Stimulated activated CD4-positive, alpha-beta T cell treated with anti-CD3 and anti-CD28 coated beads, TNF-alpha, amount 100 ng/mL, for 24 hours (primary cell): Measurements from ENCODE around the gene MCM3AP.
"Not testable (repeated sequence)": the region's sequence is repeated elsewhere in the genome, so short reads cannot be mapped to it uniquely, and the experiment has no call there.

Source experiments
- DNase-seq, 3 experiments: peaks; one replicate each; pipeline ENCODE4 v3.0.0-alpha.2; 2020; ENCODE audit warnings: low read depth in 3 of 3

Gene MCM3AP

DNA sequence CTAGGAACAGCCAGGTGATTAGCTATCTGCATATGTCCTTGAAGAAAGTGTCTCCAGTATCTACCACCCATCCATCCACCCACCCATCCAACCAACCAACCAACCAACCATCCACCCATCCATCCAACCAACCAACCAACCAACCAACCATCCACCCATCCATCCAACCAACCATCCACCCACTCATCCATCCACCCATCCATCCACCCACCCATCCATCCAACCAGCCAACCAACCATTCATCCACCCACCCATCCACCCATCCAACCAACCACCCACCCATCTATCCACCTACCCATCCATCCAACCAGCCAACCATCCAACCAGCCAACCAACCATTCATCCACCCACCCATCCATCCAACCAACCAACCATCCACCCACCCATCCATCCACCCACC lies 26.2 kb upstream of the MCM3AP start:
- DNase-seq, result no peak

DNA sequence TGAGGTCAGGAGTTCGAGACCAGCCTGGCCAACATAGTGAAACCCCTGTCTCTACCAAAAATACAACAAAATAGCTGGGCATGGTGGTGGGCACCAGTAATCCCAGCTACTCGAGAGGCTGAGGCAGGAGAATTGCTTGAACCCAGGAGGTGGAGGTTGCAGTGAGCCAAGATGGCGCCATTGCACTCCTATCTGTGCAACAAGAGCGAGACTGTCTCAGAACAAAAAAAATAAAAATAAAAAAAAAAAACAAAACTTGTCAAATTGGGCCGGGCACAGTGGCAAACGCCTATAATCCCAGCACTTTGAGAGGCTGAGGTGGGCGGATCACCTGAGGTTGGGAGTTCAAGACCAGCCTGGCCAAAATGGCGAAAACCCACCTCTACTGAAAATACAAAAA lies 24.8 kb upstream of the MCM3AP start:
- DNase-seq, result not testable (repeated sequence)

DNA sequence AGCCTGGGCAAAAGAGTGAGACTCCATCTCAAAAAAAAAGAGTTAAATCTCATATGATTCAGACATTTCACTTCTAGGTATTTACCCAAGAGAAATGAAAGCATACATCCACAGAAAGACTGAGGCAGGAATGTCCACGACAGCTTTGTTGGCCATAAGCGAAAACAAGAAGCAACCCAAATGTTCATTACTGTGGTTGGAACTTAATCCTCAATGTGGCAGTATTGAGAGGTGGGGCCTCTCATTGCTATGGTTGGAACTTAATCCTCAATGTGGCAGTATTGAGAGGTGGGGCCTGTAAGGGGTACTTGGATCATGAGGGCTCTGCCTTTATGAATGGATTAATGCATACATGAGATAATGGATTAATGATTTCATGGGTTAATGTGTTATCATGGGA lies 23.0 kb upstream of the MCM3AP start:
- DNase-seq, result no peak

DNA sequence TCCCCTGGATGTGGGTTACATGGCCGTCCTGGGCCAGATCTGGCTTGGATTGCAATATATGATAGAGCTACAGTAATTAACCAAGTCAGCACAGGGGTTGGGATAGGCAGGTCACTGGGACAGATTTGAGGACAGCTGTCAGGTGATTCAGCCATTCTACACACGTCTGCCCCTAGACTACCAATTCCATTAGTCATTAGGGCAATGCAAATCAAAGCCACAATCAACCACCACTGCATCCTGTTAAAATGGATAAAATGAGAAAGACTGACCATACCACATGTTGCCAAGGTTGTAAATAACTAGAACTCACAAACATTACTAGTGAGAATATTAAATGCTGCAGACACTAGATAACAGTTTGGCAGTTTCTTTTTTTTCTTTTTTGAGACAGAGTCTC lies 22.2 kb upstream of the MCM3AP start:
- DNase-seq, result no peak

DNA sequence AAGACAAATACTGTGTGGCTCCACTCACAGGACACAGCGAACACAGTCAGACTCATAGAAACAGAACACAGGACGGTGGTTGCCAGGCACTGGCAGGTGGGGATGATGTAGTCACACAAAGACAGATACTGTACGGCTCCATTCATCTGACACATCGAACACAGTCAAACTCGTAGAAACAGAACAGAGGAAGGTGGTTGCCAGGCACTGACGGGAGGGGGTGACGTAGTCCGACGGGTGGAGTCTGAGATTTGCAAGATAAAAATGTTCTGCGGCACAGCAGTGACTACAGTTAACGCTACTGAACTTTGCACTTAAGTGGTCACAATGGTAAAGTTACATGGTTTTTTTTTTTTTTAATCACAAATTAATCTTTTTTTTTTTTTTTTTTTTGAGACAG lies 19.5 kb upstream of the MCM3AP start:
- no peak for DNase-seq

DNA sequence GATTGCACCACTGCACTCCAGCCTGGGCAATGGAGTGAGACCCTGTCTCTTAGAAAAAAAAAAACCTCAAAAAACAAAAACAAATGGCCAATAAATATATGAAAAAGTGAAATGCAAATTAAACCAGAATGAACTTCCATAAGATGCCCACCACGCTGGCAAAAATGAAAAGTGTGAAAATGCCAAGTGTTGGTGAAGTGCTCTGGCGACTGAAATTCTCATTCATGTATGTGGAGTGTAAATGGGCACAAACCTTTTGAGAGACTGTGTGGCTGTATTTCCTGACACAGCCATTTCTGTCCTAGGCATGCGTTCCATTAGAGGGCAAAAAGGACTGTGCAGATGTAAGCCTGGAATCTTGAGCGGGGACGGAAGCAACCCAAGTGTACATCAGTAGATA lies 19.0 kb upstream of the MCM3AP start:
- no peak for DNase-seq

DNA sequence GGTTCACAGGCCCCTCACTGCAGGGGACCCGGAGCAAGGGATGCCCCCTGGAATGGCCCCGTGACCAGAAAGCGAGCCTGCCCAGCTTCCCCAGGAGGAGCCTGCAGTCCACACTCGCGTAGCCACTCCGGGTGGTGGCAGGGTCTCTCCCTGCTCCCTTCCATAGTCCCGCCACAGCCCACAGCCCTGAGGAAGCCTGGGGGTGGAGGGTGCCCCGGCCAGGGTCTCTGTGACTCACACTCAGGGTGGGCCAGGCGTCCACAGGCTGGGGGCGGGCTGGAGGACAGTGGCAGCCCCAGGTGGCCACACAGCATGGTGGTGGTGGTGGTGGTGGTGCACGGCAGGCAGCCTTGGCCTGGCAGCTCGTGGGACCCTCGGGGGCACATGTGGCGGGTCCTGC lies 16.3 kb upstream of the MCM3AP start:
- DNase-seq, result no peak

DNA sequence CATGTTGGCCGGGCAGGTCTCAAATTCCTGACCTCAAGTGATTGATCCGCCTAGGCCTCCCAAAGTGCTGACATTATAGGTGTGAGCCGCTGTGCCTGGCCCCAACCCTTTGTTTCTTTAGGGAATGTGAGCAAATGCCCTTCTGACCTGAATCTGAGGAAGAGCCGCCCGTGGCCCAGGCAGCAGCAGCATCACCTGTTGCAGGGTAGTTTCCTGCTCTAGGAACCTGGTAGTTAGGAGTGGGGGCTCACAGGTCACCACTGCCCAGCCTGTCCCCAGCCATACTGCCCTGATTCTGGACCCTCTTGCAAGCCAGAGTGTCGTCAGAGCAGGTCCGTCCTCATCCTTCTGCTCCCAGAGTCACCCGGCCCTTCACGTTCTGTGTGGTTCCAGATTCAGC lies 13.8 kb upstream of the MCM3AP start:
- DNase-seq, result no peak

DNA sequence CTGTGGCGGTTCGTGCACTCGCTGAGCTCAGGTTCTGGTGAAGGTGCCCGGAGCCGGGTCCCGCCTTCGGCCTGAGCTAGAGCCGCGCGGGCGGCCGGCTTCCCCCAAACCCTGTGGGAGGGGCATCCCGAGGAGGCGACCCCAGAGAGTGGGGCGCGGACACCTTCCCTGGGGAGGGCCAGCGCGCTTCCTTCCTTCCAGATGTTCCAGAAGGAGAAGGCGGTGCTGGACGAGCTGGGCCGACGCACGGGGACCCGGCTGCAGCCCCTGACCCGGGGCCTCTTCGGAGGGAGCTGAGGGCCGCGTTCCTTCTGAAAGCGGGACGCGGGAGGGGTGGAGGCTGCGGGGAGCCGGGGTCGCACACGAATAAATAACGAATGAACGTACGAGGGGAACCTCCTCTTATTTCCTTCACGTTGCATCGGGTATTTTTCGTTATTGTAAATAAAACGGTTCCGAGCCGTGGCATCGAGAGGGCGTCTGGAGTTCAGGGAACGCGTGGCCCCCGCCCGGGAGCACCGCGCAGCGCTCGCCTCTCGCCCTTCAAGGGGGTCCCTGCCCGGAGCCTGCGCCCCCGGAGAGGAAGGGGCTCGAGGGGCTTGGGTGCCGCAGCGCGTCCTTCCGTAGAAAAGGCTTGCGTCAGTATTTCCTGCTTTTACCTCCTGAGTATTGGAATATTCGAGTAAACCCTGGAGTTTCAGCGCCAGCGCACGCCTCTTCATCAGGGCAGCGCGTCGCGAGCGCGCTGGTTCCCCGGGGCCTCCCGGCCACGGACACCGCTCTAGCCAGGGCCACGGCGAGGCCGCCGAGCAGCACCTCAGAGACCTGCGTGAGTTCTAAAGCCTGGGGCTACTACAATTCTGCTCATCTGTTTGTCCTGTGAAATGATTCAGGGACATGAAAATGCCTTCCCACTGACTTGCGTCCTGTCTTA lies 12.2 kb upstream of the MCM3AP start:
- DNase-seq, result no peak

DNA sequence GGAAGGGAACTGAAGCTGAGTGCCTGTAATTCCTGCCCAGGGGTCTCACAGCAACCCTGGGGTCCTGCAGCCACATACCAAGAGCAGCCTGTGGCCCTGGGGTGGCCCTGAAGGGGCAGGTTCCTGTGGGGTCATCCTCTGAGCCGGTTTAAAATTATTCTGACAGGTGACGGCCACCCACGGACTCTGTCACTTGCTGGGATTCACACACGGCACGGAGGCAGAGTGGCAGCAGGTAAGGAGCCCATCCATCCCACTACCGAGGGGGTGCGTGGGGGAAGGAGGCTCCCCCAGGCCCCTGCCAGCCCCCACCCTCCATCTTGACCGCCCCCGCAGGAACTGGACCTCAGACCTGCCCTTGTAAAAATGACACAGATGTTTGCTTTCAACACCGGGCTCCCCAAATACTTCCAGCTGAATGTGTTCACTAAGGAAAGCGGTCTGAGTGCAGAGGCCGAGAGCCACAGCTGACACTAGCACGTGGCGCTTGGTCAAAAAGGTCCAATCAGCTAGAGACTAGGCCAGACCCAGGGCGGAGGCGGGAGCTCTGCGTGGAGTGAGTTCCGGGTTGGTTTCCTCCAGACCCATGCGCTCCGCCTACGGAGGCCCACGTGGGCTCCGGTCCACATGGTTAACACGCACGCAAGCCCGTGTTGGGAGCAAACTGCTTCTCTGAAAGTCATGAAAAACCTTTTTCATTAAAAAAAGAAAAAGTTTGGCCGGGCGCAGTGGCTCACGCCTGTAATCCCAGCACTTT lies 10.8 kb upstream of the MCM3AP start:
- DNase-seq, result peak; percentile 17 to 62 (median 27)

DNA sequence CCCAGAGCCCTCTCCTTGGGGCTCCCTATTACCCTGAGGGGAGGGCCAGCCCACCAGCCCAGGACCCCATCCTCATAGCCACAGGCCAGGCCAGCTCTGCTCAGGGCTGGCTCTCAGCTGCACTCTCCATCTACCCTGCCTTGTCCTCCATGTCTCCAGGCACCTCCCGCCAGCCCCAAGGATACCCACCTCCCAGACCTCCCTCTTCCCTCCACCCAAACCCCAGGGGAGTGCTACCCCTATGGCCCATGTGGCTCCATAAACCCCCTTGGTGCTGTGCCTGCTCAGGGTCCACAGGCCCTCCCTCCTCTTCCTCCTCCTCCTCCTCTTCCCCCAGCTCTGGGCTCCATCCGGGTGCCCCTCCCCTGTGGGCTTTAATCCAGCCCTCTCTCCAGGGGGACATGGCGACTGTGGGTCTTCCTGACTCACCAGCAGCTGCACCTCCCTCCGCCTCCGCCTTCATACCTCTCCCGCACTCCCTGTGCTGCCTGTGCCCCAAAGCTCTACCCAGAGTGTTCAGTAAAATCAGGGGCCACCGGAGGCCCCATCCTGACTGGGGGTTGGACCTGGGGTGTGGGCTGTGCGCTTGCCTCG lies 9.9 kb upstream of the MCM3AP start:
- DNase-seq, result no peak

DNA sequence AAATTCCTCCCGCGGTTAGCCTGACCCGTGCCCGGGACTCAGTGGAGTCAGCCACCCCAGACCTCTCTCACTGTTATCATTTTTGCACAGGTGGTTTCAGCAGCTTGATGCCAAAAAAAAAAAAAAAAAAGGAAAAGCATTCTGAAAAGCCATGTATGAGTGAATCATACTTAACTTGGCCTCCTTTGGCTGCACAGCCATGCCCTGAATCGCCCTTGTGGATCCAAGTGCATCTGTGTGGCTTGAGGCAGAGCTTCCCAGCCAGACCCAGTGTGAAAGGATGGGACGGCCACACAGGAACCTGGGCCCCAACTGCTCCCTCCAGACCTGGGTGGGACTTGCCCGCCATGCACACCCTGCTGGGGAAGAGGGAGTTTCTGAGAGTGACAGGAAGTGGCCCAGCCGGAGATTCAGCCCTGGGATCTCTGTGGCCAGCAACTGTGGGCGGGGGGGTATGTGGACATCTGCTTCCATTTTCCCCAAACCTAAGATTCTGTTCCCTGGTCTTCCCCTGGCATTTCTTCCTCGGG lies 9.3 kb upstream of the MCM3AP start:
- DNase-seq, result no peak

DNA sequence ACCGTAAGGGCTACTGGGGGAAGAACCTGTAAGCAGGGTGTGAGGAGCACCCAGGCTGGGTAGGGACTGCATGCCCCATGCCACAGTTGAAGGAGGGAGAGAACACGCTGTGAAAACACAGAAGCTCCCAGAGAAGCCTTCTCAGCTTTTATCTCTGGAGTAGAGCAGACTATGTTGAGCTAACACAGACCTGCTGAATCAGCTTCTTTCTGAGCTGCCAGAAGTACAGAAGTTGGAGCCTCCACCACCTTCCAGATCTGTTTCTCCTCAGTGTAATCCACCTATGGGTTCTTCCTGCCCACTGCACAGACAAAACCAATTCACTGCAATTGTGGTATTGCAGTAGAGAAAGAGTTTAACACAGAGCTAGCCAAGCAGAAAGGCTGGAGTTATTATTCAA lies 6.2 kb upstream of the MCM3AP start:
- DNase-seq, result no peak

DNA sequence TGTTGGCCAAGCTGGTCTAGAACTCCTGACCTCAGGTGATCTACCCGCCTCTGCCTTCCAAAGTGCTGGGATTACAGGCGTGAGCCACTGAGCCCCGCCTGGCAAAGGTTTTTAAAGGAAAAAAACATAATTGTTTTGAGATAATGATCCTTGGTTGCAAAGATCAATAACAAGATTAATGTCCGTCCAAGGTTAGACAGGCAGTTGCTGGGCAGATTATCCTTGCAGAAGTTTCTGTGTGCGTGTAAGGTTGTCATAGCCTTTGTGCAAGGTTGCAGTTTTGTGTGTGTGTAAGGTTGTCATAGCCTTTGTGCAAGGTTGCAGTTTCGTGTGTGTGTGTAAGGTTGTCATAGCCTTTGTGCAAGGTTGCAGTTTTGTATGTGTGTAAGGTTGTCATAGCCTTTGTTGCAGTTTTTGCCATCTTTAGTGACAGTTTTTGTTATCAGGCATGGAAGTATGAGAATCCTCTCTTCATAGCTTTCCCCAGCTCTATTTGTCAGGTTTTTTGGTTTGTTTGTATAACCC lies 4.3 kb upstream of the MCM3AP start:
- no peak for DNase-seq

DNA sequence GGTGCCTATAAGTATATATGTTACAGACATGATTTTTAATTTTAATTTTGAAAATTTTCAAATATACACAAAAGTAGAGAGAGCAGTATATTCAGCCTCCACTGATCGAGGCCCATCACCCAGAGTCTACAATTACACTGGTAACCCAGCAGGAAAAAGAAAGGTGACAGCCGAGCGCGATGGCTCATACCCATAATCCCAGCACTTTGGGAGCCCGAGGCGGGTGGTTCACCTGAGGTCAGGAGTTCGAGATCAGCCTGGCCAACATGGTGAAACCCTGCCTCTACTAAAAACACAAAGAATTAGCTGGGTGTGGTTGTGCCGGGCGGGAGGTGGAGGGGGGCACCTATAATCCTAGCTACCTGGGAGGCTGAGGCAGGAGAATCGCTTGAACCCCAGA lies 2.1 kb upstream of the MCM3AP start:
- DNase-seq, result no peak

DNA sequence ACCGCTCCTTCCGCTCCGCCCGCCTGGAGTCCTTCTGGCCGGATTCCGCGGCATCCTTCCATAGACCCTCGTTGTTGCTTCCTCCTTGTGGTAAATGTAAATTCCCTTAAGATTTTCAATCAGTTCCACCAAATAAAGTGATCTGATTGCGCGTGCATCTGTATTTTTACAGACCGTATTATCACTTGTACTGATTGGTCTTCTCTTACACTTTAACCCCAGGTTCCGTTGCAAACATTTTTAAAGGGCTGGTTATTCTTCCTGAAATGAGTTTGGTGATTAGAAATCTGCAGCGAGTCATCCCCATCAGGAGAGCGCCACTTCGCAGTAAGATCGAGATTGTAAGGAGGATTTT lies 1.2 kb upstream of the MCM3AP start:
- no peak for DNase-seq

DNA sequence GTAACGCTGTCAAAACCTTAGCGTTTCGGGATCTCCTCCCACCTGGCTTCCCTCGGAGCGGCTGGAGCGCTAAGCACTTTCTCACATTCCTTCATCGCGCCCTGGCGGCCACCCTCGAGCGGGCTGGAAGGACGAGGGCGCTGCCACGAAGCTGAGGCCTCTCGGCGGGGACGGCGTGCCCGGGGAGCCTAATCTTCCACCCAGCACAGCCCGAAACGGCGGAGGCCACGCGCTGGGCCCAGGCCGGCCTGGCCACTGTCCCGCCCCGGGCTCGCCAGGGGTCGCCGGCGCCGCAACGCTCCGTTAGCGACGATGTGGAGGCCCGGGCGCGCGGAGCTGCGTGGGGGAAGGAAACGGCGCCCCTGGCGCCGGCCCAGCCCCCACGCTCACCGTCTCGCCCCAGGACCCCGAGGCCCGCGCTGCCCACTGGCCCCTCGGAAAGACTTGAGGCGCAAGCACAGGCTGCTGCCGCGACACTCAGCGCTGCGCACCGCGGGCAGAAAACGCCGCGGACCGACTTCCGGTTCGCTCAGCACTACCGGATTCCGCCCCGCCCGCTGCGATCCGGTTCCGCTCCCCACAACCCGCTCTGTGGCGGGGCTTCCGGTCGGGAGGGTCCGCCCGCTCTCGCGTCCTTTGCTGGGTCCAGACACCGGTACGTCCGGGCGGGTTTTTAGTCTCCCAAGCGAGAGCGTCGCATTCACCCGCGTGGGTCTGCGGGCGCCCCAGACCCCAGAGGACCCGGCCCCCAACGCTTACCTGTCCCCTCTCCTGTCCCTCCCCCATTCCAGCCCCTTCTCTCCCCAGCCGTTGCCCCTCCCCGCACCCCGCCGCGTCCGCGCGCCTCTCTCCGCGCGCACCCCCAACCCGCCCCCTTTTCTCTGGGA lies 593 bp upstream of the MCM3AP start, which contains the start of gene YBEY:
Gene YBEY (plus strand): TSS at position 582 of the 887 bp plus-strand sequence. CDS start 572 bp downstream, outside the sequence.
- DNase-seq, result peak; percentile 82 to 86 (median 83)

DNA sequence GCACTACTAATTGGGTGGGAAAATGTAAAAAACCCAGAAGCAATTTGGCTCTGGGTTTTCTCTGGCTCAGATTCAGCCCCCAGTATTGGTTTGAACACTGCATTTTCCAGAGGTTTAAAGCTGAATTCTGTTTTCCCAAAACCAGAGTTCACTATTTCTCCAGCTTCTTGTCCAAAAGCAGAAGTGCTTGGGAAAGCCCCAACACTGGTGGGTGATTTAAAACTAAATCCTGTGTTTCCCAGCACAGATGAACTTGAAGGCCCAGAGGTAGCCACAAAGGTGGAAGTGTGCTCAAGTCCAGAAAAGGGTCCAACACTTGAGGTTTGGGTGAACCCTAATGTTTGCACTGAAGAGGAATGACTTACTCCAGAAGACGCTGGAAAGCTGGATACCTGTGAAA lies 678 bp downstream of the MCM3AP start:
- no peak for DNase-seq

DNA sequence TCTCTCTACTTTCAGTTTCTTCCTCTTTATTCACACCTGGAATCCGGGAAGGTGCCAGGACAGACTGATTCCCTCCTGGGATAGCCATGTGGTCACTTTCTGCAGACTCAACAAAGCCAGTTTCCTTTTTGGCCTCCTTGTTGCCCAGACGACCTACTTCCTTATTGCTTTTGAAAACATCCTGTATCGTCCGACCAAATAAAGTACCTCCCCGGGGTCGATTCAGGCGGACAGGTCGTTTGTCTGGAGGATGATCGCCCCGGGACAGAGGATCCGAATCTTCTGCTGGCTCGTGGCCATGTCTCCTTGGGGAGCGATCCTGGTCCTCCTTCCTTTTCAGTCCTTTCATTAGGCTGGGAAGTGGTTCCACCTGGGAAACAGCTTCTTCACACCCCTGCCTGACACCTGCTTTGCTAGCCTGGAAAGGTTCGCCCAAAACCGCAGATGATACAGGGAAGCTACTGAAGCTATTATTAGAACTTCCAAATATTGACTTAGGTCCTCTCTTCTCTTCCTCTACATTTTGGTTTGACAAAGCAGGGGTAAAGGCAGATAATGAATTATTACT lies 1.2 kb downstream of the MCM3AP start:
- DNase-seq, result no peak

DNA sequence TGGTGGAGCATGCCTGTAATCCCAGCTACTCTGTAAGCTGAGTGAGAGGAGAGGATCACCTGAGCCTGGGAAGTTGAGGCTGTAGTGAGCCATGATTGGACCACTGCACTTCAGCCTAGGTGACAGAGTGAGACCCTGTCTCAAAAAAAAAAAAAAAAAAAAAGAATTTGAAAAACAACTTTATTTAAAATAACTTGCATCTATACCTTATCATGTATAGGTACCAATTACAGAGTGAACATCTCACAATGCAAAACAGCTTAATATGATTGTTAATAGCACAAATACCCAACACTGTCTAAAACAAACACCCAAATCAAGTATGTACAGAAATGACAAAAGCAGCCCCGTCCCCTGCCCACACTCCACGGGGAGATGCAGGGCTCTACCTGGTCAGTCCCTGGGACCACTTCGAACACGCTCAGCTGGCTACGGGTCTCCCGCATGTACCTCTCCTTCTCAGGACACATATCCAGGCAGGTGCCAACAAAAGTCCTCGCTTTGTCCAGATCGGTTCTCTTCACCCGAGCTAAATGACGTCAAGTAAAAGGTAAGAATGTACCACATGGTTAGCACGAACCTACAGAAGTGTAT lies 10.5 kb downstream of the MCM3AP start:
- DNase-seq, result no peak
